GM12892 (cell line): Measurements from ENCODE around the gene PTPRN2.

Source experiments
- POLR2A ChIP-seq: IDR thresholded peaks from 2 replicates; pipeline ENCODE4 v1.6.1; 2011; ENCODE audit warnings: low read depth, low read length, control low read depth
- POLR2AphosphoS5 ChIP-seq: IDR thresholded peaks from 2 replicates; pipeline ENCODE4 v1.6.1; 2011; ENCODE audit warnings: low read depth, low read length, control low read depth

DNA sequence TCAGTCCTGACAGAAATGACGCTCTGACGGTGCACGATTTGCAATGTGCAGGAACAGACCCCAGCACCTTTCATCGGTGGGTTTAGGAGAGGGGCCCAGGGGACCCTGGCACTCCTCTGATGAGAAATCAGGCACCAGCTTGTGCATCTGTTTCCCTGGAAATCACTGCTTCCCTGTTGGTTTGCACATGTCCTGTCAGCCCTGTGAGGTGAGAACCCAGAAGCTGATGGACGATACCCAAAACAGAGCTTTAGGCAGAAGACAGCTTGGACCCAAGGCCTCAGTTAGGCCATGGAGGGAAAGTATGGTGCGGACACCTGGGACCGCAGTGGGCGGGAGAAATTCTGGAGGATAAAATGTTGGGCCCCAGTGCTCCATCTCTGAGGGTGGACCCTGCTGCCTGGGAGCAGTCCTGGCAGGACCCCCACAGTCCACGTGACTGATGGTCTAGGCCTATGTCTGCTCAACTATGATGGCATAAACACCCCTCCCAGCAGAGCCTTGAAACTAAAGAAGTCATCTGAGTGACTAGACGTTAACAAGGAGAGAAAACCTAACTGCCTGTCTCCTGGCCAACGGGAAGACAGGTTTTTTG lies 242.8 kb downstream of the PTPRN2 start:
- TF ChIP-seq POLR2AphosphoS5 (no peak), POLR2A (no peak)
